HepG2 (cell line): ENCODE results near the gene PSMB3. TPM values are rescaled to one million over a fixed set of nuclear protein-coding genes. Genes with fewer than 3 reads are reported as not detected.
A peak's percentile ranks its signal among the peaks of the same experiment; 100 is the strongest.

Experiments used
- FOXA3 ChIP-seq: IDR thresholded peaks from 2 replicates; pipeline ENCODE4 v1.6.1; 2016; ENCODE audit warnings: missing genetic modification reagents, missing compliant biosample characterization
- GMEB1 ChIP-seq: sonication (generic); formaldehyde crosslinking; IDR thresholded peaks from 2 replicates; pipeline ENCODE4 v1.5.1; 2020; ENCODE audit warnings: missing genetic modification reagents, mild to moderate bottlenecking, borderline replicate concordance
- JDP2 ChIP-seq: sonication (generic); formaldehyde crosslinking; IDR thresholded peaks from 2 replicates; pipeline ENCODE4 v1.8.1; 2022; ENCODE audit warnings: missing genetic modification reagents, borderline replicate concordance
- MIXL1 ChIP-seq: IDR thresholded peaks from 2 replicates; pipeline ENCODE4 v1.6.1; 2016
- NCOA2 ChIP-seq: sonication (generic); formaldehyde crosslinking; IDR thresholded peaks from 2 replicates; pipeline ENCODE4 v1.8.0; 2022; ENCODE audit warnings: inconsistent platforms
- SP140L ChIP-seq: sonication (generic); formaldehyde crosslinking; IDR thresholded peaks from 2 replicates; pipeline ENCODE4 v1.4.0; 2020; ENCODE audit warnings: missing genetic modification reagents, borderline replicate concordance
- SRF ChIP-seq: IDR thresholded peaks from 2 replicates; pipeline ENCODE4 v1.6.1; 2011; ENCODE audit warnings: mild to moderate bottlenecking, low read depth, low read length, moderate library complexity
- SRSF4 ChIP-seq: fragments of 200-400 bp; formaldehyde crosslinking; IDR thresholded peaks from one replicate; pipeline ENCODE4 v1.6.1; 2018; ENCODE audit warnings: mild to moderate bottlenecking, low read depth, low read length, moderate library complexity; ENCODE audit not compliant: poor library complexity, severe bottlenecking
- TCF12 ChIP-seq, 2 experiments: fragments of 450-650 bp in 1 of 2; sonication (generic) in 1 of 2; formaldehyde crosslinking in 1 of 2; IDR thresholded peaks; 2 replicates each; pipeline versions ENCODE4 v1.6.1 to v1.8.0; 2017 to 2022; ENCODE audit warnings: antibody characterized with exemption in 1 of 2, mild to moderate bottlenecking in 1 of 2, missing genetic modification reagents in 1 of 2, moderate library complexity in 1 of 2
- THAP9 ChIP-seq: sonication (generic); formaldehyde crosslinking; IDR thresholded peaks from 2 replicates; pipeline ENCODE4; 2020; ENCODE audit warnings: missing genetic modification reagents, mild to moderate bottlenecking, borderline replicate concordance
- ZBTB21 ChIP-seq: sonication (generic); formaldehyde crosslinking; IDR thresholded peaks from 2 replicates; pipeline ENCODE4 v1.4.0; 2020; ENCODE audit warnings: missing genetic modification reagents
- ZNF44 ChIP-seq: sonication (generic); formaldehyde crosslinking; IDR thresholded peaks from 2 replicates; pipeline ENCODE4 v1.5.1; 2020; ENCODE audit warnings: mild to moderate bottlenecking, missing genetic modification reagents
- ZNF549 ChIP-seq: sonication (generic); formaldehyde crosslinking; IDR thresholded peaks from 2 replicates; pipeline ENCODE4 v1.5.0; 2020; ENCODE audit warnings: missing genetic modification reagents
- ZNF576 ChIP-seq: sonication (generic); formaldehyde crosslinking; IDR thresholded peaks from 2 replicates; pipeline ENCODE4 v1.4.0; 2020; ENCODE audit warnings: mild to moderate bottlenecking, missing genetic modification reagents
- ZNF878 ChIP-seq: sonication (generic); formaldehyde crosslinking; IDR thresholded peaks from 2 replicates; pipeline ENCODE4 v1.8.1; 2023; ENCODE audit warnings: mild to moderate bottlenecking, missing genetic modification reagents, moderate library complexity
- polyA plus RNA-seq, 8 experiments: library from polyadenylated mRNA; depleted of rRNA in 3 of 8; stranded (reverse) in 7 of 8; unstranded in 1 of 8; fragments of >200 nt; fragmentation: Illumina TruSeq in 4 of 8; extraction: Trizol in 4 of 8; gene quantifications; 2 replicates each; pipeline versions ENCODE4 v1.2.1 to v1.2.3, GENCODE V29; 2011 to 2016; ENCODE audit warnings: low read depth in 4 of 8, missing spikeins in 1 of 8, mixed read lengths in 1 of 8; ENCODE audit not compliant: insufficient read depth in 1 of 8
- total RNA-seq, 5 experiments: library from RNA; depleted of rRNA; stranded (reverse); fragments of >200 nt; fragmentation: Illumina TruSeq; extraction: Trizol; gene quantifications; 2 replicates each; pipeline ENCODE4 v1.2.3, GENCODE V29; 2016; ENCODE audit warnings: low read depth in 1 of 5
- TF ChIP-seq, protein P1 (sequence below): IDR thresholded peaks from 2 replicates; pipeline ENCODE4 v1.6.1; 2016; ENCODE audit warnings: missing genetic modification reagents, missing compliant biosample characterization
- TF ChIP-seq, protein P2 (sequence below): sonication (generic); formaldehyde crosslinking; IDR thresholded peaks from 2 replicates; pipeline ENCODE4 v1.4.0; 2020; ENCODE audit warnings: missing genetic modification reagents, borderline replicate concordance
- TF ChIP-seq, protein P3 (sequence below): sonication (generic); formaldehyde crosslinking; IDR thresholded peaks from 2 replicates; pipeline ENCODE4 v1.5.1; 2020; ENCODE audit warnings: missing genetic modification reagents, mild to moderate bottlenecking, borderline replicate concordance

The PSMB3 gene
- total and polyA plus RNA-seq, 2 of the 13 experiments (the other 11 are each of a cell fraction or from before 2014, with no cell fraction given) = 366 to 517 TPM

DNA sequence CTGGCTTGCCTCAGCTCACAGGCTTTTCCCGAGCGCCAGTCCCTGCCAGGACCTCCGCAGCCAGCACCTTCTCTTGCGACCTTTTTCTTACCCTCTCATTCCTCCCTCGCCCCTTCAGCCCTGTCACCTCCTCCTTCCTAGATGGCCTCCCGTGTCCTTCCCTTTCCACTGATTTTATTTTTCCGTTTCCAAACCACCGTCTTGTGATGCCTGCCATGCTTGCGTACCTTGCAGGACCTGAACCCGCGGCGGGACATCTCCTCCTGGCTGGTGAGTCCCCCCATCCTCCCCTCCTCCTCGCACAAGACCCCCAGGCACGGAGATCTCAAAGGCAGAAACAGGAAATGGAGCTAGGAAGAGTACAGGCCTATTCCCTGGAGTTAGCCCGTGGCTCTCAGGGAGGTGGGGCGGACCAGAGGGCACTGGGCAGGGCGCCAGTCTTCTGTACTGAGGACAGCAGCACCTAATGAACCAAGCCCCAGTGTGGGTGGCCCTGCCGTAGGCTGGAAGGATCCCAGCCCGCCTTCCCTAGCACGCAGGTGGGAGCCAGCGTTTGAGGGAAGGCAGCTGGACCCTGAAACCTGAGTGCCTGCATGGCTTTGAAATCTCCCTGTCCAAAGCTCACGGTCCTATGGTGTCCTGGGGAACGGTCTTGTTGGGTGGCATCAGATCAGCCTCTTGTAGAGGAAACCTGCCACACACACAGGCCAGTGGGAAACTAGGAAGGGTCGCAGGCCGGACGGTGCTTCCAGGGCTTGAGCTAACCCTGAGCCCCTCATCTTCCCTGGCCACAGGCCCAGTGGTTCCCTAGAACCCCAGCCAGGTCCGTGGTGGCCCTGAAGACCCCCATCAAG is 21.8 kb upstream of the PSMB3 start (continued):
- TF ChIP-seq, protein P1, sequence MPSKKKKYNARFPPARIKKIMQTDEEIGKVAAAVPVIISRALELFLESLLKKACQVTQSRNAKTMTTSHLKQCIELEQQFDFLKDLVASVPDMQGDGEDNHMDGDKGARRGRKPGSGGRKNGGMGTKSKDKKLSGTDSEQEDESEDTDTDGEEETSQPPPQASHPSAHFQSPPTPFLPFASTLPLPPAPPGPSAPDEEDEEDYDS (CRISPR knock-in tag) = peak; percentile 73
- no peak for TF ChIP-seq FOXA3 (CRISPR knock-in tag)
- peak; percentile 70 for TF ChIP-seq THAP9 (CRISPR knock-in tag)
- TF ChIP-seq ZBTB21 = 0 out of 2 replicates have a peak, but pooled peaks have one; percentile 15
- peak; percentile 76; the same call in 1 of the 2 replicates for TF ChIP-seq ZNF576 (CRISPR knock-in tag)
- TF ChIP-seq TCF12 (IDR thresholded peaks at IDR 0.05) = no peak
- TF ChIP-seq TCF12 (CRISPR knock-in tag; IDR thresholded peaks at IDR 0.05) = no peak
- peak; percentile 65; the same call in 1 of the 2 replicates for TF ChIP-seq GMEB1 (CRISPR knock-in tag)
- TF ChIP-seq, protein P2, sequence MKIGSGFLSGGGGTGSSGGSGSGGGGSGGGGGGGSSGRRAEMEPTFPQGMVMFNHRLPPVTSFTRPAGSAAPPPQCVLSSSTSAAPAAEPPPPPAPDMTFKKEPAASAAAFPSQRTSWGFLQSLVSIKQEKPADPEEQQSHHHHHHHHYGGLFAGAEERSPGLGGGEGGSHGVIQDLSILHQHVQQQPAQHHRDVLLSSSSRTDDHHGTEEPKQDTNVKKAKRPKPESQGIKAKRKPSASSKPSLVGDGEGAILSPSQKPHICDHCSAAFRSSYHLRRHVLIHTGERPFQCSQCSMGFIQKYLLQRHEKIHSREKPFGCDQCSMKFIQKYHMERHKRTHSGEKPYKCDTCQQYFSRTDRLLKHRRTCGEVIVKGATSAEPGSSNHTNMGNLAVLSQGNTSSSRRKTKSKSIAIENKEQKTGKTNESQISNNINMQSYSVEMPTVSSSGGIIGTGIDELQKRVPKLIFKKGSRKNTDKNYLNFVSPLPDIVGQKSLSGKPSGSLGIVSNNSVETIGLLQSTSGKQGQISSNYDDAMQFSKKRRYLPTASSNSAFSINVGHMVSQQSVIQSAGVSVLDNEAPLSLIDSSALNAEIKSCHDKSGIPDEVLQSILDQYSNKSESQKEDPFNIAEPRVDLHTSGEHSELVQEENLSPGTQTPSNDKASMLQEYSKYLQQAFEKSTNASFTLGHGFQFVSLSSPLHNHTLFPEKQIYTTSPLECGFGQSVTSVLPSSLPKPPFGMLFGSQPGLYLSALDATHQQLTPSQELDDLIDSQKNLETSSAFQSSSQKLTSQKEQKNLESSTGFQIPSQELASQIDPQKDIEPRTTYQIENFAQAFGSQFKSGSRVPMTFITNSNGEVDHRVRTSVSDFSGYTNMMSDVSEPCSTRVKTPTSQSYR (CRISPR knock-in tag) = no peak; the same call in 1 of the 2 replicates
- TF ChIP-seq ZNF549 (CRISPR knock-in tag) = no peak
- TF ChIP-seq, protein P3, sequence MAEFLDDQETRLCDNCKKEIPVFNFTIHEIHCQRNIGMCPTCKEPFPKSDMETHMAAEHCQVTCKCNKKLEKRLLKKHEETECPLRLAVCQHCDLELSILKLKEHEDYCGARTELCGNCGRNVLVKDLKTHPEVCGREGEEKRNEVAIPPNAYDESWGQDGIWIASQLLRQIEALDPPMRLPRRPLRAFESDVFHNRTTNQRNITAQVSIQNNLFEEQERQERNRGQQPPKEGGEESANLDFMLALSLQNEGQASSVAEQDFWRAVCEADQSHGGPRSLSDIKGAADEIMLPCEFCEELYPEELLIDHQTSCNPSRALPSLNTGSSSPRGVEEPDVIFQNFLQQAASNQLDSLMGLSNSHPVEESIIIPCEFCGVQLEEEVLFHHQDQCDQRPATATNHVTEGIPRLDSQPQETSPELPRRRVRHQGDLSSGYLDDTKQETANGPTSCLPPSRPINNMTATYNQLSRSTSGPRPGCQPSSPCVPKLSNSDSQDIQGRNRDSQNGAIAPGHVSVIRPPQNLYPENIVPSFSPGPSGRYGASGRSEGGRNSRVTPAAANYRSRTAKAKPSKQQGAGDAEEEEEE (CRISPR knock-in tag) = peak; percentile 78; the same call in 1 of the 2 replicates
- TF ChIP-seq NCOA2 = no peak
- TF ChIP-seq MIXL1 (CRISPR knock-in tag) = peak; percentile 53; the same call in 1 of the 2 replicates
- TF ChIP-seq ZNF44 (CRISPR knock-in tag) = no peak
- no peak for TF ChIP-seq SP140L (CRISPR knock-in tag)
- no peak for TF ChIP-seq SRF
- no peak for TF ChIP-seq ZNF878 (CRISPR knock-in tag)
- TF ChIP-seq SRSF4 = no peak
- no peak for TF ChIP-seq JDP2
